PC-9 (cell line): ENCODE results near the gene ZNF30. TPM values are rescaled to one million over a fixed set of nuclear protein-coding genes. Genes with fewer than 3 reads are reported as not detected.

Source experiments
- BruUV-seq: library from RNA; stranded (reverse); fragments of 400-500 nt; replicated peaks from 2 replicates; lab custom pipeline; 2021; lab: Mats Ljungman, UMichigan
- CTCF ChIA-PET: fragments of 300-600 bp; sonication (Branson Sonifier 250); formaldehyde crosslinking; loops from one replicate; lab custom pipeline; 2022; ENCODE audit warnings: antibody characterized with exemption; lab: Charles Lee
- POLR2A ChIA-PET: fragments of 300-600 bp; sonication (Branson Sonifier 250); formaldehyde crosslinking; loops from one replicate; lab custom pipeline; 2022; ENCODE audit warnings: antibody characterized with exemption; ENCODE audit not compliant: unreplicated experiment; lab: Charles Lee
- DNase-seq, 2 experiments: peaks; one replicate each; pipeline versions ENCODE4 v3.0.0 to v3.0.0-alpha.2; 2015 to 2022; ENCODE audit warnings: mixed read lengths in 1 of 2
- H2AFZ ChIP-seq: fragments of 200-600 bp; sonication (generic); 2 replicates; pipeline ENCODE4 v1.8.1; 2017; ENCODE audit warnings: antibody characterized with exemption
- H3F3A ChIP-seq: fragments of 200-600 bp; sonication (generic); 2 replicates; pipeline ENCODE4 v1.8.1; 2017; ENCODE audit warnings: antibody characterized with exemption, mild to moderate bottlenecking, low read depth; ENCODE audit not compliant: insufficient read depth
- H3K27ac ChIP-seq: fragments of 200-600 bp; sonication (generic); 2 replicates; pipeline ENCODE4 v1.6.1; 2016; ENCODE audit warnings: mixed run types
- H3K27me3 ChIP-seq: fragments of 200-600 bp; sonication (generic); 2 replicates; pipeline ENCODE4 v1.6.1; 2016; ENCODE audit warnings: low read depth, mixed run types; ENCODE audit not compliant: insufficient read depth
- H3K36me3 ChIP-seq: fragments of 200-600 bp; sonication (generic); 2 replicates; pipeline ENCODE4 v1.6.1; 2016; ENCODE audit warnings: low read depth, mixed run types
- H3K4me1 ChIP-seq: fragments of 200-600 bp; sonication (generic); replicated peaks from 2 replicates; pipeline ENCODE4 v1.6.1; 2016; ENCODE audit warnings: mixed run types; ENCODE audit not compliant: insufficient read depth
- H3K4me2 ChIP-seq: fragments of 200-600 bp; sonication (generic); 2 replicates; pipeline ENCODE4 v1.6.1; 2017; ENCODE audit warnings: mixed run types
- H3K4me3 ChIP-seq: fragments of 200-600 bp; sonication (generic); 2 replicates; pipeline ENCODE4 v1.6.1; 2016; ENCODE audit warnings: mixed run types
- H3K79me2 ChIP-seq: fragments of 200-600 bp; sonication (generic); 2 replicates; pipeline ENCODE4 v1.6.1; 2017; ENCODE audit warnings: low read depth, mixed run types
- H3K9me2 ChIP-seq: fragments of 200-600 bp; sonication (generic); 2 replicates; pipeline ENCODE4 v1.8.1; 2017; ENCODE audit warnings: mild to moderate bottlenecking; ENCODE audit not compliant: insufficient read depth
- H3K9me3 ChIP-seq: fragments of 200-600 bp; sonication (generic); 2 replicates; pipeline ENCODE4 v1.8.1; 2016; ENCODE audit warnings: low read depth; ENCODE audit not compliant: insufficient read depth
- H4K20me1 ChIP-seq: fragments of 200-600 bp; sonication (generic); 2 replicates; pipeline ENCODE4 v1.8.1; 2017; ENCODE audit not compliant: insufficient read depth
- EZH2 ChIP-seq: fragments of 200-600 bp; sonication (generic); IDR thresholded peaks from 2 replicates; pipeline ENCODE4 v1.8.0; 2017; ENCODE audit warnings: antibody characterized with exemption, low read depth
- intact Hi-C: fragments of 100-400 bp; cut with micrococcal nuclease; formaldehyde crosslinking; loops from one replicate; pipeline ENCODE4 v1.10.0; 2022; ENCODE audit not compliant: unreplicated experiment
- total RNA-seq: library from RNA; stranded (reverse); gene quantifications from 2 replicates; pipeline ENCODE4 v1.2.3, GENCODE V29; 2021
- TF ChIP-seq, protein P1 (sequence below): fragments of 200-600 bp; sonication (generic); conservative IDR thresholded peaks from 2 replicates; pipeline ENCODE4 v1.6.1; 2017; ENCODE audit warnings: mixed run types, antibody characterized with exemption, mild to moderate bottlenecking, moderate library complexity

ZNF30 gene
- total RNA-seq, 1 experiment from 2014 or later, result 1.3 TPM

DNA sequence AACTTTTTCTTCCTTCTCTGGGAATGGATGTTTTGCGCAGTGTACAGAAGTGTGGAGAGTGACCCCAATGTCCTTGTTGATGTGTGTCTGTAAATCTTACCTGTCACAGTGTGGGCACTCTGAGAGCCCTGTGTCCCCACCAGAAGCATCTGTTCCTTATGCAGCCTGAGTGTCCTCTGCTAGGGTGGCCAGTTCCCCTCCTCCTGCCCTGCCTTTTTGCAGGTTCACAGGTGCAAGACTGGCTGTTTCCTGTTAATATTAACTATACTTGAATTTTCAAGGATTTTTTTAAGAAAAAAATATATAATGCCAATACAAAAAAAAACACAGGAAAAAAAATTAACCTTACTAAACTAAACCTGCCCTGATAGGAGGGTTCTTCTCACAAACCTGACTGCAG lies 61.4 kb downstream of the ZNF30 start:
- H4K20me1 ChIP-seq, result no peaks in the 10 kb centered on the region
- no peaks in the 10 kb centered on the region for H3K36me3 ChIP-seq
- H3K4me2 ChIP-seq, result no peak overlapping the region
- intact Hi-C loops, result no loop called here
- no peak for DNase-seq
- no peaks in the 10 kb centered on the region for H3K9me3 ChIP-seq
- BruUV-seq, result no TSS peak
- no peak overlapping the region for H2AFZ ChIP-seq
- H3K4me1 ChIP-seq, result no peaks in the 10 kb centered on the region
- no peak overlapping the region for H3K27ac ChIP-seq
- H3K4me3 ChIP-seq, result no peak overlapping the region
- ChIA-PET POLR2A (no interaction called here), CTCF (no interaction called here)
- H3F3A ChIP-seq, result no peaks in the 10 kb centered on the region
- no peak for TF ChIP-seq EZH2
- TF ChIP-seq, protein P1, sequence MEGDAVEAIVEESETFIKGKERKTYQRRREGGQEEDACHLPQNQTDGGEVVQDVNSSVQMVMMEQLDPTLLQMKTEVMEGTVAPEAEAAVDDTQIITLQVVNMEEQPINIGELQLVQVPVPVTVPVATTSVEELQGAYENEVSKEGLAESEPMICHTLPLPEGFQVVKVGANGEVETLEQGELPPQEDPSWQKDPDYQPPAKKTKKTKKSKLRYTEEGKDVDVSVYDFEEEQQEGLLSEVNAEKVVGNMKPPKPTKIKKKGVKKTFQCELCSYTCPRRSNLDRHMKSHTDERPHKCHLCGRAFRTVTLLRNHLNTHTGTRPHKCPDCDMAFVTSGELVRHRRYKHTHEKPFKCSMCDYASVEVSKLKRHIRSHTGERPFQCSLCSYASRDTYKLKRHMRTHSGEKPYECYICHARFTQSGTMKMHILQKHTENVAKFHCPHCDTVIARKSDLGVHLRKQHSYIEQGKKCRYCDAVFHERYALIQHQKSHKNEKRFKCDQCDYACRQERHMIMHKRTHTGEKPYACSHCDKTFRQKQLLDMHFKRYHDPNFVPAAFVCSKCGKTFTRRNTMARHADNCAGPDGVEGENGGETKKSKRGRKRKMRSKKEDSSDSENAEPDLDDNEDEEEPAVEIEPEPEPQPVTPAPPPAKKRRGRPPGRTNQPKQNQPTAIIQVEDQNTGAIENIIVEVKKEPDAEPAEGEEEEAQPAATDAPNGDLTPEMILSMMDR, result no peak
- no peaks in the 10 kb centered on the region for H3K79me2 ChIP-seq
- 0 out of 2 replicates have a peak, but pooled peaks cover 8% of the 10 kb centered on the region for H3K27me3 ChIP-seq
- H3K9me2 ChIP-seq, result no peaks in the 10 kb centered on the region

DNA sequence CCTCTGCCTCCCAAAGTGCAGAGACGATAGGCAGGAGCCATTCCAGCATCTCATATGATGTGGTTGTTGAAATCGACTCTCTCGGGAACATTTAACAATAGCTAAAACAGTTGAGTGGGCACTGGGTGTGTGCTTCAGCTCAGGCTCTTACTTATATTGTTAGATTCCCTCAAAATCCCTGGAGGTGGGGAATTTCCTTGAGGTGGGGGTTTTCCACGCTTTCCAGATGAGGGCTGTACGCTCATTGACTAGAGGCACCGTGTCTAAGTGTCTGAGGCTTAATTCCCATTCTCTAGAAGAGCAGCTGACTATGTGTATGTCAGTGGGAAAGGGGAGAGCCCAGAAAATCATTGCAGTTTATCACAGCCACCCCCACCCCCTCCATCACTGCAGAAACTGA lies 62.6 kb downstream of the ZNF30 start:
- Histone ChIP-seq H3K4me1 (peaks cover under 1% of the 10 kb centered on the region; the same call in 1 of the 2 replicates), H4K20me1 (no peaks in the 10 kb centered on the region), H3F3A (no peaks in the 10 kb centered on the region), H3K4me3 (no peak overlapping the region), H3K9me3 (no peaks in the 10 kb centered on the region), H3K79me2 (no peaks in the 10 kb centered on the region), H2AFZ (no peak overlapping the region), H3K9me2 (no peaks in the 10 kb centered on the region), H3K36me3 (no peaks in the 10 kb centered on the region), H3K27ac (no peak overlapping the region), H3K27me3 (0 out of 2 replicates have a peak, but pooled peaks cover 4% of the 10 kb centered on the region), H3K4me2 (no peak overlapping the region)
- TF ChIP-seq EZH2, result no peak
- TF ChIP-seq, protein P1, result no peak
- CTCF ChIA-PET, result no interaction called here
- no TSS peak for BruUV-seq
- no peak for DNase-seq
- POLR2A ChIA-PET, result interaction anchor here (0.6 kb wide), 2 partner anchors 320 to 1688 kb away, joined by 4 read pairs; no protein-coding TSS in a partner anchor
- intact Hi-C loops, result no loop called here

DNA sequence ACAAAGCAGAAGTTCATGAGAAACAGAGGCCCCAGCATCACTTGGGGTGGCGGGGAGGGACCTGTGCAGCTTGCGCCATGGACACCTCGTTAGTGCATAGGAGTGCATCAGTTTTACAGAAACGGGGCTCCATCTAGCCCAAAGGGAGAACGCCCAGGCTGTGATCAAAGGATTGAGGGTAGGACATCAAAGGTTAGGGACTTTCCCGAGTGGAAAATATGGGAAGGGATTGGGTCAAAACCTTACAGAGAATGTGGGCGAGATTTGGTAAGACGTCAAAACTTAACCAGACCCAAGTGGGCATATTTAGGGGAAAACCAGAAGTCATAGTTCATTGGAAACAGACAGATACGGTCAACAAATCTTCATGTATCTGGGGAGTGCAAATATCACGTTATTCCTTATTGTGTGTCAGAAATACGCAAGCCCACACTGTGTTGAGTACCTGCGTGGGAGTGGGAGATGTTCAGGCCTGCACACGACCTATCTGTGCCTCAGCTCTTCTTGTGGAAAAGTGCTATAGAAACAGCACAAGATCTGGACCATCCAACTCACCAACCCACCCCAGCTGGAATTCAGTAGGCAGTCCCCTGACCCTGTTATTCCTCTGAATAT lies 64.0 kb downstream of the ZNF30 start:
- no peak overlapping the region for H2AFZ ChIP-seq
- H3K9me2 ChIP-seq, result no peaks in the 10 kb centered on the region
- no peak overlapping the region for H3K4me3 ChIP-seq
- H4K20me1 ChIP-seq, result no peaks in the 10 kb centered on the region
- intact Hi-C loops, result no loop called here
- no peaks in the 10 kb centered on the region for H3K79me2 ChIP-seq
- no peaks in the 10 kb centered on the region for H3K9me3 ChIP-seq
- DNase-seq, result no peak
- H3K4me1 ChIP-seq, result peaks cover 13% of the 10 kb centered on the region
- H3K36me3 ChIP-seq, result no peaks in the 10 kb centered on the region
- ChIA-PET POLR2A (interaction anchor here (0.5 kb wide), 1 partner anchor 13 kb away, joined by 3 read pairs; no protein-coding TSS in a partner anchor), CTCF (no interaction called here)
- TF ChIP-seq, protein P1, result no peak
- no peak overlapping the region for H3K4me2 ChIP-seq
- no peaks in the 10 kb centered on the region for H3F3A ChIP-seq
- no peak overlapping the region for H3K27ac ChIP-seq
- H3K27me3 ChIP-seq, result 0 out of 2 replicates have a peak, but pooled peaks cover 4% of the 10 kb centered on the region
- BruUV-seq, result no TSS peak
